ENCODE results near the gene SYNJ2. TPM values are rescaled to one million over a fixed set of nuclear protein-coding genes. Genes with fewer than 3 reads are reported as not detected.

SYNJ2 gene
- total and polyA plus RNA-seq, 2 donors from 2014 or later: 1.7 to 15.8 TPM

DNA sequence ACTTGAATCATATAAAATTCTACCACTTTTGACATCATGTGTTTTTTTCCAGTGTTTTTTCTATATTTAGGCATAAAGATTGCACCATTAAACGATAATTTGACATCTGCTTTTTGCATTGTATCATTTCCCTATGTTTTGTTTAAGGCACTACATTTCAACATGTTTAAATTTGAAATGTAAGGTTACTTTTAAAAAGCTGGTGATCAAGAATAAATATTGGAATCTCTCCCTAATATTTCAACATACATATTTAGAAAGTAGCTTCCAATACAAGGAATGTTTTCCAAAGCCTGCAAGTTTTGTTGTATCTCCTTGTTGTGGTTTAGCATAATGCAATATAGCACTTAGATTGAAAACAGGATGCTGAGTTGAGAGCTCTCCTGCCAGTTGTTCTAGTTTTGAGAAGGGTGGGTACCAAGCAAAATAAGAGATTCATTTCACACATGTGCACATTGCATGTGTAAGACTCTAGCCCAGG, 76.5 kb downstream of the SYNJ2 start:
- Histone ChIP-seq H3K36me3 (ENCODE audit: control insufficient read depth in 2 of 3, insufficient read depth in 3 of 3, low read length in 3 of 3) (no peaks in the 10 kb centered on the region), H3K9ac (ENCODE audit: low read length in 3 of 3) (no peak overlapping the region), H3K4me3 (ENCODE audit: low read length in 3 of 3) (no peak overlapping the region), H3K27me3 (ENCODE audit: control insufficient read depth, insufficient read depth, low read length) (no peaks in the 10 kb centered on the region), H3K27ac (ENCODE audit: low read depth in 2 of 2, low read length in 2 of 2) (no peak overlapping the region), H3K4me1 (ENCODE audit: control insufficient read depth in 2 of 3, insufficient read depth in 2 of 3, low read depth in 1 of 3, low read length in 3 of 3) (peaks cover 0 to 9% (median 7%) of the 10 kb centered on the region in 3 donors), H3K9me3 (ENCODE audit: control insufficient read depth in 2 of 3, insufficient read depth in 1 of 3, low read length in 3 of 3) (no peaks in the 10 kb centered on the region)
- FAIRE-seq (no peak), DNase-seq (no peak)
- TF ChIP-seq, protein P1, sequence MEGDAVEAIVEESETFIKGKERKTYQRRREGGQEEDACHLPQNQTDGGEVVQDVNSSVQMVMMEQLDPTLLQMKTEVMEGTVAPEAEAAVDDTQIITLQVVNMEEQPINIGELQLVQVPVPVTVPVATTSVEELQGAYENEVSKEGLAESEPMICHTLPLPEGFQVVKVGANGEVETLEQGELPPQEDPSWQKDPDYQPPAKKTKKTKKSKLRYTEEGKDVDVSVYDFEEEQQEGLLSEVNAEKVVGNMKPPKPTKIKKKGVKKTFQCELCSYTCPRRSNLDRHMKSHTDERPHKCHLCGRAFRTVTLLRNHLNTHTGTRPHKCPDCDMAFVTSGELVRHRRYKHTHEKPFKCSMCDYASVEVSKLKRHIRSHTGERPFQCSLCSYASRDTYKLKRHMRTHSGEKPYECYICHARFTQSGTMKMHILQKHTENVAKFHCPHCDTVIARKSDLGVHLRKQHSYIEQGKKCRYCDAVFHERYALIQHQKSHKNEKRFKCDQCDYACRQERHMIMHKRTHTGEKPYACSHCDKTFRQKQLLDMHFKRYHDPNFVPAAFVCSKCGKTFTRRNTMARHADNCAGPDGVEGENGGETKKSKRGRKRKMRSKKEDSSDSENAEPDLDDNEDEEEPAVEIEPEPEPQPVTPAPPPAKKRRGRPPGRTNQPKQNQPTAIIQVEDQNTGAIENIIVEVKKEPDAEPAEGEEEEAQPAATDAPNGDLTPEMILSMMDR (IDR thresholded peaks at IDR 0.05; ENCODE audit: borderline replicate concordance, extremely low read depth, insufficient read depth): no peak
- intact Hi-C loops (cut with DNase I): no loop called here

GRCh38 chr6:158059108-158059507, 77.4 kb downstream of the SYNJ2 start:
- Histone ChIP-seq H3K27ac (ENCODE audit: low read depth in 2 of 2, low read length in 2 of 2) (no peak overlapping the region), H3K4me3 (ENCODE audit: low read length in 3 of 3) (no peak overlapping the region), H3K27me3 (ENCODE audit: control insufficient read depth, insufficient read depth, low read length) (no peaks in the 10 kb centered on the region), H3K9ac (ENCODE audit: low read length in 3 of 3) (no peak overlapping the region), H3K9me3 (ENCODE audit: control insufficient read depth in 2 of 3, insufficient read depth in 1 of 3, low read length in 3 of 3) (no peaks in the 10 kb centered on the region), H3K4me1 (ENCODE audit: control insufficient read depth in 2 of 3, insufficient read depth in 2 of 3, low read depth in 1 of 3, low read length in 3 of 3) (peaks cover 0 to 9% (median 7%) of the 10 kb centered on the region in 3 donors), H3K36me3 (ENCODE audit: control insufficient read depth in 2 of 3, insufficient read depth in 3 of 3, low read length in 3 of 3) (no peaks in the 10 kb centered on the region)
- TF ChIP-seq, protein P1 (IDR thresholded peaks at IDR 0.05; ENCODE audit: borderline replicate concordance, extremely low read depth, insufficient read depth): no peak
- intact Hi-C loops (cut with DNase I): no loop called here
- DNase-seq: peak in 1 of 5 donors; percentile 53
- no peak for FAIRE-seq

DNA sequence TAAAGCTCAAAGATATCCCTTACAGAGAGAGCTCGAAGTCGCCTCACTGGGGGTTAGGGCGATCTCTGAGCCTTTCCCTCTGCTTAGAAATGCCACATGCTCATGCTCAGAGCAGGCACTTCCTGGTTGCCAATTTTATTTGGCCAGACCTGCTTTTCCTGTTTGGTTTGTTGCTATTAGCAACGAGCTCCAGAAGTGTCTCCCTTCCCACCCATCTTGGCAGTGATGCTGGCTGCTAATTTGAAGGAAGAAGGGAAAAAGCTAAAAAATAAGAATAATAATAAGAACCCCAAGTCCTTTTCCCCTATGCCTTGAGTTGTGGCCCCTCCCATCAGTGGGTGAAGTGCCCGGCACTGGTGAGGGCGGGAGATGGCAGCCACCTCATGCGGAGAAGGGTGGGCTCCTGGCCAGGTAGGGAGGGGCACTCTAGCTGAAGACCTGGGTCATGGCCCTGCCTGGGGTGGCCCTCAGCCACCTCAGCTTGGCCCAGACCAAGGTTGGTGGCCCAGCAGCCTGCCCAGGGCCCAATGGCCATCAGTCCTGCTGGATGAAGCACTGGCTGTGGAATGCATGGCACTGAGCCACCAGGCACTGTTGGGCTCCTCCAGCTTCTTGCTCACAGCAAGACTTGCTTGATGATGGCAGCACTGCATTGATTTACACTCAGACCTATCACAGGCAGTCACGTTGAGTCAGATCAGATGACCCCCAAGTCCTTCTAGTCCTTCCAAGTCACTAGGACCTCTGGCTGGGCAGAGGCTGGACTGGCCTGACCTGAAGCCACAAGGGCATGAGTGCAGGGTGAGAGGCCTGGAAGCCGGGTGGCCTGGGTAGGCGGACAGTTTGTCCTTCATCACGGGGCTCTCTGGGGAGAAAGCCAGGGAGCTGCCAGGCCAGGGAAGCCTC, 79.0 kb downstream of the SYNJ2 start:
- peaks cover 0 to 9% (median 7%) of the 10 kb centered on the region in 3 donors for H3K4me1 ChIP-seq (ENCODE audit: control insufficient read depth in 2 of 3, insufficient read depth in 2 of 3, low read depth in 1 of 3, low read length in 3 of 3)
- no peaks in the 10 kb centered on the region for H3K9me3 ChIP-seq (ENCODE audit: control insufficient read depth in 2 of 3, insufficient read depth in 1 of 3, low read length in 3 of 3)
- H3K27me3 ChIP-seq (ENCODE audit: control insufficient read depth, insufficient read depth, low read length): no peaks in the 10 kb centered on the region
- H3K36me3 ChIP-seq (ENCODE audit: control insufficient read depth in 2 of 3, insufficient read depth in 3 of 3, low read length in 3 of 3): no peaks in the 10 kb centered on the region
- H3K4me3 ChIP-seq (ENCODE audit: low read length in 3 of 3): no peak overlapping the region
- H3K9ac ChIP-seq (ENCODE audit: low read length in 3 of 3): no peak overlapping the region
- H3K27ac ChIP-seq (ENCODE audit: low read depth in 2 of 2, low read length in 2 of 2): peak overlapping the region; percentile 63 to 71
- FAIRE-seq: no peak
- intact Hi-C loops (cut with DNase I): no loop called here
- peak in 4 of 5 donors; percentile 61 to 95 (median 84) for DNase-seq
- TF ChIP-seq, protein P1 (IDR thresholded peaks at IDR 0.05; ENCODE audit: borderline replicate concordance, extremely low read depth, insufficient read depth): no peak

Data from kidney (tissue), 14 donors.